Measurements from ENCODE around the gene CFAP107. TPM values are rescaled to one million over a fixed set of nuclear protein-coding genes. Genes with fewer than 3 reads are reported as not detected.

The CFAP107 gene
- total and polyA plus RNA-seq, 12 donors: not detected

DNA sequence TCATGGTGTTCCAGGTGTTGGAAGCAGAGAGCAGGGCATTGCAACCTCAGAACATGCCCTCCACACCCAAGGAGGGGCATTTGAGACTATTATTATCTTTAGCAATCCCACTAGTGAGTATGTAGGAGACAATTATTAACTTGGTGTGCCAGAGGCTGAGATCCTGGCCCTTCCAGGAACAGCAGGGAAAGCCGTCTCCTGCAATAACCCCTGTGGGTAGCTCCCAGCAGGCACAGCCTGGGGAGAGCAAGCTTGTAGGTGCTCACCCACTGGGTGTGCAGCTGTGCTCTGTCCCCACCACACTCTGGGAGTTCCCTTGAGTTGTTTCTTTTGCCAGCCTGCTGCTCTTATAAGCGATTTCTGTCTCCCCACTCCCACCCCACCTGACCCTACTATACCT, 10.3 kb downstream of the CFAP107 start:
- Histone ChIP-seq H3K36me3 (no peaks in the 10 kb centered on the region), H3K27ac (no peak overlapping the region), H3K4me3 (no peak overlapping the region), H3K4me1 (no peaks in the 10 kb centered on the region), H3K27me3 (peaks cover 0 to 51% (median 22%) of the 10 kb centered on the region in 7 donors), H3K9me3 (no peaks in the 10 kb centered on the region)
- TF ChIP-seq, protein P1, sequence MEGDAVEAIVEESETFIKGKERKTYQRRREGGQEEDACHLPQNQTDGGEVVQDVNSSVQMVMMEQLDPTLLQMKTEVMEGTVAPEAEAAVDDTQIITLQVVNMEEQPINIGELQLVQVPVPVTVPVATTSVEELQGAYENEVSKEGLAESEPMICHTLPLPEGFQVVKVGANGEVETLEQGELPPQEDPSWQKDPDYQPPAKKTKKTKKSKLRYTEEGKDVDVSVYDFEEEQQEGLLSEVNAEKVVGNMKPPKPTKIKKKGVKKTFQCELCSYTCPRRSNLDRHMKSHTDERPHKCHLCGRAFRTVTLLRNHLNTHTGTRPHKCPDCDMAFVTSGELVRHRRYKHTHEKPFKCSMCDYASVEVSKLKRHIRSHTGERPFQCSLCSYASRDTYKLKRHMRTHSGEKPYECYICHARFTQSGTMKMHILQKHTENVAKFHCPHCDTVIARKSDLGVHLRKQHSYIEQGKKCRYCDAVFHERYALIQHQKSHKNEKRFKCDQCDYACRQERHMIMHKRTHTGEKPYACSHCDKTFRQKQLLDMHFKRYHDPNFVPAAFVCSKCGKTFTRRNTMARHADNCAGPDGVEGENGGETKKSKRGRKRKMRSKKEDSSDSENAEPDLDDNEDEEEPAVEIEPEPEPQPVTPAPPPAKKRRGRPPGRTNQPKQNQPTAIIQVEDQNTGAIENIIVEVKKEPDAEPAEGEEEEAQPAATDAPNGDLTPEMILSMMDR (IDR thresholded peaks at IDR 0.05): no peak
- intact Hi-C loops (cut with DNase I): no loop called here
- ATAC-seq (no peak), DNase-seq (no peak)
- WGBS, 2 donors: 51 to 54% methylated on average over 2 of the region's 2 CpGs

DNA sequence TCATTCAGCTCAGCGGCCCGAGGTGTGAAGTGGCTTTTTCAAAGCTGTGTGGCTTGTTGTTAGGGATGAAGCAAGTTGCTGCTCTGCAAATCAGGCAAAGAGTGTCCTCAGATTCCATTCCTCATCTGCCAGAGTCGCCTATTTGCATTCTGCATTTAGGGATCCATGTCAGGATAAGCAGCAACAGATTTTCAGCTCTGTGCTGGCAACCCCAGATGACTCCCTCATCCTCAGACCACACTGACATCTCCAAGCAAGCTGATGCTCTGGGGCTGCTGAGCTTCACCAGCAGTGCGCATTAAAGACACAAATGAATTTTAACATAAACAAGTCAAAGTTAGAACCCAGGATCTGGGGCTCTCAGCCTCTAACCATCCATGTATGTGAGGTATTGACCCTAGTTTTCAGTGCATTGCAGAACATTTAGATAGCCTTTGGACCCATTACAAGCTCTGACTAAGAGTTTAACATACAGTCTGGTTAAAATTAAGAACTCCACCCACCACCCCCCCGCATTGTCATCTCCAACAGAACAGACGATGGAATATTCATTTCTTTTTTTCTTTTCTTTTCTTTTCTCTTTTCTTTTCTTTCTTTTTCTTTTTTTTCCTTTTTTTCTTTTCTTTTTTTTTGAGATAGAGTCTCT, 10.9 kb downstream of the CFAP107 start:
- Histone ChIP-seq H3K4me1 (no peaks in the 10 kb centered on the region), H3K9me3 (no peaks in the 10 kb centered on the region), H3K27ac (no peak overlapping the region), H3K4me3 (no peak overlapping the region), H3K36me3 (no peaks in the 10 kb centered on the region), H3K27me3 (peaks cover 0 to 50% (median 22%) of the 10 kb centered on the region in 7 donors)
- intact Hi-C loops (cut with DNase I): no loop called here
- no peak for DNase-seq
- TF ChIP-seq, protein P1 (IDR thresholded peaks at IDR 0.05): no peak
- WGBS, 2 donors: 73 to 79% methylated on average over 6 of the region's 6 CpGs
- no peak for ATAC-seq

DNA sequence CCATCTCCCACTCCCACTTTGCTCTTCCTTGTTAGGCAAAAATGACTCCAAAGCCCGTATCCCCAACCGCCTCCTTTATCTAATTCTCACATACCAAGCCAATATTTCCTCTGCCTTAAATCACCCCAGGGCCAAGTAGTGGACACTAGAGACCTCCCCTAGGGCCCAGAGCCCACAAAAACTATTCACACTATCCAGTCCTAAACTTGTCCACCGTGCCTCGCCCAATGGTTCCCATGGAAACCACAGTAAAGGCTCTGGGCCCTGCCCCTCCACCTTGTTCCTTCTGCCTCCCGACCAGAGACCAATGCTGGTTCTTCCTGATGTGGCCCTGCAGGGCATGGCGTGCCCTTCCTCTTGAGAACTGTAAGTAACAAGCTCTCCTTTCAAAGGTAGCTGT, 11.8 kb downstream of the CFAP107 start:
- TF ChIP-seq, protein P1 (IDR thresholded peaks at IDR 0.05): no peak
- Histone ChIP-seq H3K4me3 (no peak overlapping the region), H3K27me3 (peaks cover 0 to 50% (median 22%) of the 10 kb centered on the region in 7 donors), H3K27ac (no peak overlapping the region), H3K9me3 (no peaks in the 10 kb centered on the region), H3K4me1 (no peaks in the 10 kb centered on the region), H3K36me3 (no peaks in the 10 kb centered on the region)
- intact Hi-C loops (cut with DNase I): no loop called here
- DNase-seq (no peak), ATAC-seq (no peak)
- 67 to 72% methylated on average over 6 of the region's 6 CpGs for whole genome bisulfite sequencing, 2 donors

DNA sequence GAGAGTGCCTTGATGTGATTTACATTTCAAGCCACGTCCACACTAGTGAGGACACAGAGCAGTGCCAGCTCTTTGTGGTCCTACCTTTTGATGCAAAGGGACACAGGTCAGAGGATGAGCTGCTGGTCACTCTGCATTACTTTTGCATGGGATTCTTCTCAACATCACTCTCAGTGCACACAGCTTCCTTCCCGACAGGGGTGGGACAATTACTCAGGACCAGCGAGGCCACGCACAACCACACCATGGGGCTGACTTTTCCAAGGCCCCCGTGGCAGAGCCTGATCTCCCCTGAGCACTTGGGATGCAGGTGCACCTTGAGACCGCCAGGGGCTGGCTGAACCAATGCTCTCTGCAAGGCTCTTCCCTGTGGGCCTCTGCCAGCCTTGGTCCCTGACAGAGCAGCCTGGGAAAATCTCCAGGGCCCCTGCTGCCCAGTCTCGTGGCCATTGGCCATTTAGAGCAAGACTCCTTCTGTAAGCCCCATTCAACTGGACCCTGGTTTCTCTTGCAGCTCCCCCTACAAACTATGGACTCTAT, 14.3 kb downstream of the CFAP107 start:
- Histone ChIP-seq H3K4me3 (no peak overlapping the region), H3K9me3 (no peaks in the 10 kb centered on the region), H3K27me3 (peaks cover 0 to 48% (median 23%) of the 10 kb centered on the region in 7 donors), H3K27ac (no peak overlapping the region), H3K4me1 (no peaks in the 10 kb centered on the region), H3K36me3 (no peaks in the 10 kb centered on the region)
- intact Hi-C loops (cut with DNase I): no loop called here
- TF ChIP-seq, protein P1 (IDR thresholded peaks at IDR 0.05): no peak
- WGBS, 2 donors: 56 to 57% methylated on average over 7 of the region's 7 CpGs
- no peak for ATAC-seq
- DNase-seq: no peak
